Measurements from ENCODE around the gene PEX5. TPM values are rescaled to one million over a fixed set of nuclear protein-coding genes. Genes with fewer than 3 reads are reported as not detected.

Gene PEX5
- total RNA-seq (2014; rRNA removed; shearing (Covaris generic)): 26.4 and 45.9 TPM in 2 replicates

GRCh38 chr12:7189398-7190267 lies at the start of gene PEX5:
Gene PEX5 (plus strand): TSS chr12:7189686. CDS start chr12:7190378, 692 bp downstream.
- peak; percentile 94 for DNase-seq
- Histone ChIP-seq H3K27me3 (ENCODE audit: control insufficient read depth, insufficient read depth, low read length) (no peaks in the 10 kb centered on the region), H3K36me3 (replicated peaks; ENCODE audit: control insufficient read depth, insufficient read depth, low read length) (peaks cover 2% of the 10 kb centered on the region), H3K4me3 (ENCODE audit: insufficient read depth, low read depth, low read length) (peak within 1 kb of the TSS; percentile 88)

- no peak overlapping the region for H3K4me3 ChIP-seq (ENCODE audit: insufficient read depth, low read depth, low read length)
- no peak for DNase-seq
- no peaks in the 10 kb centered on the region for H3K27me3 ChIP-seq (ENCODE audit: control insufficient read depth, insufficient read depth, low read length)
- H3K36me3 ChIP-seq (replicated peaks; ENCODE audit: control insufficient read depth, insufficient read depth, low read length): peaks cover 7% of the 10 kb centered on the region
Measured at GRCh38 chr12:7141351-7142005, 48.0 kb upstream of the PEX5 start.

- no peaks in the 10 kb centered on the region for H3K27me3 ChIP-seq (ENCODE audit: control insufficient read depth, insufficient read depth, low read length)
- peaks cover 7% of the 10 kb centered on the region for H3K36me3 ChIP-seq (replicated peaks; ENCODE audit: control insufficient read depth, insufficient read depth, low read length)
- no peak overlapping the region for H3K4me3 ChIP-seq (ENCODE audit: insufficient read depth, low read depth, low read length)
- peak; percentile 89 for DNase-seq
Measured at GRCh38 chr12:7142056-7142644, 47.3 kb upstream of the PEX5 start.

- no peaks in the 10 kb centered on the region for H3K27me3 ChIP-seq (ENCODE audit: control insufficient read depth, insufficient read depth, low read length)
- H3K36me3 ChIP-seq (replicated peaks; ENCODE audit: control insufficient read depth, insufficient read depth, low read length): peaks cover 3% of the 10 kb centered on the region
- H3K4me3 ChIP-seq (ENCODE audit: insufficient read depth, low read depth, low read length): no peak overlapping the region
- DNase-seq: no peak
Measured at GRCh38 chr12:7142809-7143465, 46.5 kb upstream of the PEX5 start.

- H3K4me3 ChIP-seq (ENCODE audit: insufficient read depth, low read depth, low read length): no peak overlapping the region
- DNase-seq: no peak
- H3K36me3 ChIP-seq (replicated peaks; ENCODE audit: control insufficient read depth, insufficient read depth, low read length): peaks cover 3% of the 10 kb centered on the region
- no peaks in the 10 kb centered on the region for H3K27me3 ChIP-seq (ENCODE audit: control insufficient read depth, insufficient read depth, low read length)
Measured at GRCh38 chr12:7143564-7143963, 45.9 kb upstream of the PEX5 start.

GRCh38 chr12:7144414-7145120 lies 44.9 kb upstream of the PEX5 start:
- peak; percentile 74 for DNase-seq
- Histone ChIP-seq H3K36me3 (replicated peaks; ENCODE audit: control insufficient read depth, insufficient read depth, low read length) (peaks cover 5% of the 10 kb centered on the region), H3K27me3 (ENCODE audit: control insufficient read depth, insufficient read depth, low read length) (no peaks in the 10 kb centered on the region), H3K4me3 (ENCODE audit: insufficient read depth, low read depth, low read length) (no peak overlapping the region)

- DNase-seq: no peak
- H3K36me3 ChIP-seq (replicated peaks; ENCODE audit: control insufficient read depth, insufficient read depth, low read length): peaks cover 5% of the 10 kb centered on the region
- no peaks in the 10 kb centered on the region for H3K27me3 ChIP-seq (ENCODE audit: control insufficient read depth, insufficient read depth, low read length)
- H3K4me3 ChIP-seq (ENCODE audit: insufficient read depth, low read depth, low read length): no peak overlapping the region
Measured at GRCh38 chr12:7145671-7146070, 43.8 kb upstream of the PEX5 start.

- H3K4me3 ChIP-seq (ENCODE audit: insufficient read depth, low read depth, low read length): no peak overlapping the region
- H3K27me3 ChIP-seq (ENCODE audit: control insufficient read depth, insufficient read depth, low read length): no peaks in the 10 kb centered on the region
- no peak for DNase-seq
- peaks cover 5% of the 10 kb centered on the region for H3K36me3 ChIP-seq (replicated peaks; ENCODE audit: control insufficient read depth, insufficient read depth, low read length)
Measured at GRCh38 chr12:7146228-7146627, 43.3 kb upstream of the PEX5 start.

GRCh38 chr12:7146906-7147305 lies 42.6 kb upstream of the PEX5 start:
- no peak overlapping the region for H3K4me3 ChIP-seq (ENCODE audit: insufficient read depth, low read depth, low read length)
- no peak for DNase-seq
- H3K36me3 ChIP-seq (replicated peaks; ENCODE audit: control insufficient read depth, insufficient read depth, low read length): peaks cover 5% of the 10 kb centered on the region
- no peaks in the 10 kb centered on the region for H3K27me3 ChIP-seq (ENCODE audit: control insufficient read depth, insufficient read depth, low read length)

GRCh38 chr12:7150356-7150755 lies 39.1 kb upstream of the PEX5 start:
- Histone ChIP-seq H3K4me3 (ENCODE audit: insufficient read depth, low read depth, low read length) (no peak overlapping the region), H3K36me3 (replicated peaks; ENCODE audit: control insufficient read depth, insufficient read depth, low read length) (peaks cover 2% of the 10 kb centered on the region), H3K27me3 (ENCODE audit: control insufficient read depth, insufficient read depth, low read length) (no peaks in the 10 kb centered on the region)
- no peak for DNase-seq

- peak; percentile 10 for DNase-seq
- H3K27me3 ChIP-seq (ENCODE audit: control insufficient read depth, insufficient read depth, low read length): no peaks in the 10 kb centered on the region
- H3K4me3 ChIP-seq (ENCODE audit: insufficient read depth, low read depth, low read length): no peak overlapping the region
- H3K36me3 ChIP-seq (replicated peaks; ENCODE audit: control insufficient read depth, insufficient read depth, low read length): peaks cover 2% of the 10 kb centered on the region
Measured at GRCh38 chr12:7150841-7151240, 38.6 kb upstream of the PEX5 start.

GRCh38 chr12:7151532-7151931 lies 38.0 kb upstream of the PEX5 start:
- Histone ChIP-seq H3K27me3 (ENCODE audit: control insufficient read depth, insufficient read depth, low read length) (no peaks in the 10 kb centered on the region), H3K4me3 (ENCODE audit: insufficient read depth, low read depth, low read length) (no peak overlapping the region), H3K36me3 (replicated peaks; ENCODE audit: control insufficient read depth, insufficient read depth, low read length) (peaks cover 2% of the 10 kb centered on the region)
- DNase-seq: no peak

- Histone ChIP-seq H3K4me3 (ENCODE audit: insufficient read depth, low read depth, low read length) (no peak overlapping the region), H3K36me3 (replicated peaks; ENCODE audit: control insufficient read depth, insufficient read depth, low read length) (peaks cover 2% of the 10 kb centered on the region), H3K27me3 (ENCODE audit: control insufficient read depth, insufficient read depth, low read length) (no peaks in the 10 kb centered on the region)
- DNase-seq: peak; percentile 13
Measured at GRCh38 chr12:7152818-7153217, 36.7 kb upstream of the PEX5 start.

- H3K4me3 ChIP-seq (ENCODE audit: insufficient read depth, low read depth, low read length): no peak overlapping the region
- no peaks in the 10 kb centered on the region for H3K27me3 ChIP-seq (ENCODE audit: control insufficient read depth, insufficient read depth, low read length)
- peak; percentile 8 for DNase-seq
- H3K36me3 ChIP-seq (replicated peaks; ENCODE audit: control insufficient read depth, insufficient read depth, low read length): peaks cover 1% of the 10 kb centered on the region
Measured at GRCh38 chr12:7154042-7154441, 35.4 kb upstream of the PEX5 start.
